HEK293T (cell line): ENCODE results near the gene GRID1.

Experiments
- ELF4 ChIP-seq: fragments of 450-650 bp; IDR thresholded peaks from 2 replicates; pipeline ENCODE4 v1.6.1; 2017; ENCODE audit warnings: antibody characterized with exemption
- SUZ12 ChIP-seq: fragments of 450-650 bp; IDR thresholded peaks from 2 replicates; pipeline ENCODE4 v1.6.1; 2016; ENCODE audit warnings: mild to moderate bottlenecking

DNA sequence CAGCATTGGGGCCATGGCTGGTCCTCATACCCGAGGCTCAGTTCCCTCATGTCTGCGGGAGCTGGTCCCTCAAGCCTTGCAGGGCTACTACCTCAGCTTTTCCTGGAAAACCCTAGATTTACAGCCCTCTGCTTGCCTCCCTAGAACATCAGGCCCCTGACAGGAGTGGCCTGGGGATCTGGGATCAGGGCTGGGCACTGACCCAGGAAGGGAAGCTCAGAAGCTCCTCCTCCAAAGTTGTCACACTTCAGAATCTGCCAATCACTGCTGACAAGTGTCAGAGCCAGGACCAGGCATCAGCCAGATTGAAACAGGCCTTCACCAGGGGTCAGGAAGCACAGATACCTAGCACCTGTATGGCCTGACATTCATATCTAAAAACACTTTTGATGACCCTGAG lies 115.2 kb downstream of the GRID1 start:
- TF ChIP-seq SUZ12 (no peak), ELF4 (no peak)
